HCT116 (cell line): Measurements from ENCODE around the gene MLANA. TPM values are rescaled to one million over a fixed set of nuclear protein-coding genes. Genes with fewer than 3 reads are reported as not detected.

ENCODE experiments used
- ATAC-seq: fragments of 200-7000 bp; cut with Tn5 transposase; 2 replicates; pipeline ENCODE4 v1.9.1; 2020; ENCODE audit warnings: mild to moderate bottlenecking, moderate library complexity
- BruUV-seq: library from RNA; stranded (reverse); fragments of 400-500 nt; replicated peaks from 2 replicates; lab custom pipeline; 2021; lab: Mats Ljungman, UMichigan
- CTCF ChIA-PET: fragments of 300-600 bp; sonication (Branson Sonifier 250); formaldehyde crosslinking; loops from one replicate; lab custom pipeline; 2021; ENCODE audit warnings: antibody characterized with exemption; lab: Charles Lee
- POLR2A ChIA-PET: fragments of 300-600, 350-600 bp; sonication (Branson Sonifier 250); formaldehyde crosslinking; loops from one replicate; lab custom pipeline; 2021; ENCODE audit warnings: antibody characterized with exemption; lab: Charles Lee
- RAD21 ChIA-PET, 2 experiments: fragments of 300-600 bp; sonication (Branson Sonifier 250); formaldehyde crosslinking; loops; one replicate each; lab custom pipeline; 2023; ENCODE audit warnings: low total read pairs in 2 of 2; ENCODE audit not compliant: uncharacterized antibody in 2 of 2, unreplicated experiment in 2 of 2, low non-redundant PET in 1 of 2; lab: Charles Lee
- DNase-seq: peaks from one replicate; pipeline ENCODE4 v3.0.0-alpha.2; 2010; ENCODE audit warnings: low read depth, low spot score
- H2AFZ ChIP-seq: fragments of 200-600 bp; shearing (Covaris generic), sonication (generic); 2 replicates; pipeline ENCODE4 v1.6.1; 2017; ENCODE audit warnings: low read depth, mixed run types, mixed read lengths, antibody characterized with exemption, low read length; ENCODE audit not compliant: poor library complexity, severe bottlenecking
- H3K27ac ChIP-seq: 2 replicates; pipeline ENCODE4 v1.5.1; 2012; ENCODE audit warnings: low read depth, low read length
- H3K27me3 ChIP-seq: fragments of 200-600 bp; sonication (generic); 2 replicates; pipeline ENCODE4 v1.6.1; 2016; ENCODE audit warnings: mixed run types, low read length, mixed read lengths; ENCODE audit not compliant: insufficient read depth
- H3K36me3 ChIP-seq, 2 experiments: fragments of 200-500 bp in 1 of 2; fragments of 200-600 bp in 1 of 2; sonication (Bioruptor generic) in 1 of 2; sonication (generic) in 1 of 2; 2 replicates each; pipeline versions ENCODE4 v1.5.1 to v1.6.1; 2014 to 2016; ENCODE audit warnings: low read length in 2 of 2, inconsistent platforms in 1 of 2, mixed read lengths in 1 of 2, mixed run types in 1 of 2; ENCODE audit not compliant: insufficient read depth in 2 of 2, control insufficient read depth in 1 of 2
- H3K4me1 ChIP-seq, 2 experiments: fragments of 200-600 bp in 1 of 2; sonication (generic) in 1 of 2; 2 replicates each; pipeline versions ENCODE4 v1.5.1 to v1.6.1; 2012 to 2017; ENCODE audit warnings: low read length in 2 of 2, inconsistent platforms in 1 of 2, mild to moderate bottlenecking in 1 of 2, mixed read lengths in 1 of 2, mixed run types in 1 of 2, moderate library complexity in 1 of 2; ENCODE audit not compliant: insufficient read depth in 2 of 2, control insufficient read depth in 1 of 2
- H3K4me2 ChIP-seq: fragments of 200-600 bp; sonication (generic); 2 replicates; pipeline ENCODE4 v1.6.1; 2017; ENCODE audit warnings: mixed run types, low read length, mixed read lengths
- H3K4me3 ChIP-seq, 2 experiments: fragments of 200-600 bp in 1 of 2; sonication (generic) in 1 of 2; replicated peaks in 1 of 2; 2 replicates each; pipeline ENCODE4 v1.5.1; 2011 to 2016; ENCODE audit warnings: low read length in 2 of 2, control low read depth in 1 of 2, low read depth in 1 of 2, mild to moderate bottlenecking in 1 of 2, mixed read lengths in 1 of 2, mixed run types in 1 of 2
- H3K79me2 ChIP-seq: fragments of 200-600 bp; sonication (generic); 2 replicates; pipeline ENCODE4 v1.6.1; 2017; ENCODE audit warnings: mild to moderate bottlenecking, mixed run types, low read length, moderate library complexity, mixed read lengths; ENCODE audit not compliant: insufficient read depth
- H3K9ac ChIP-seq: fragments of 200-600 bp; sonication (generic); 2 replicates; pipeline ENCODE4 v1.6.1; 2016; ENCODE audit warnings: low read length, mixed read lengths
- H3K9me2 ChIP-seq: fragments of 200-600 bp; sonication (generic), shearing (Covaris generic); 2 replicates; pipeline ENCODE4 v1.6.1; 2017; ENCODE audit warnings: mixed run types, mild to moderate bottlenecking, moderate library complexity; ENCODE audit not compliant: insufficient read depth
- H3K9me3 ChIP-seq, 2 experiments: fragments of 200-500 bp in 1 of 2; fragments of 200-600 bp in 1 of 2; sonication (Bioruptor generic) in 1 of 2; sonication (generic) in 1 of 2; 2 replicates each; pipeline ENCODE4 v1.6.1; 2014 to 2017; ENCODE audit warnings: low read length in 2 of 2, mixed read lengths in 2 of 2, inconsistent platforms in 1 of 2, low read depth in 1 of 2, mild to moderate bottlenecking in 1 of 2, mixed run types in 1 of 2, moderate library complexity in 1 of 2; ENCODE audit not compliant: control insufficient read depth in 1 of 2, insufficient read depth in 1 of 2
- H4K20me1 ChIP-seq: fragments of 200-600 bp; sonication (generic), shearing (Covaris generic); 2 replicates; pipeline ENCODE4 v1.6.1; 2017; ENCODE audit warnings: mixed run types, mild to moderate bottlenecking, moderate library complexity; ENCODE audit not compliant: insufficient read depth
- CTCF ChIP-seq, 3 experiments: fragments of 200-600 bp in 1 of 3; sonication (generic) in 1 of 3; IDR thresholded peaks in 2 of 3; conservative IDR thresholded peaks in 1 of 3; 2 replicates each; pipeline ENCODE4 v1.5.1; 2012 to 2017; ENCODE audit warnings: low read depth in 2 of 3, low read length in 2 of 3, antibody characterized with exemption in 1 of 3, borderline replicate concordance in 1 of 3, control low read depth in 1 of 3, mild to moderate bottlenecking in 1 of 3, mixed read lengths in 1 of 3, mixed run types in 1 of 3, moderate library complexity in 1 of 3; ENCODE audit not compliant: insufficient read depth in 1 of 3
- MAX ChIP-seq: IDR thresholded peaks from 2 replicates; pipeline ENCODE4 v1.6.1; 2012
- RAD21 ChIP-seq: IDR thresholded peaks from 2 replicates; pipeline ENCODE4 v1.6.1; 2012; ENCODE audit warnings: low read depth, mild to moderate bottlenecking
- intact Hi-C: fragments of 100-400 bp; cut with micrococcal nuclease; formaldehyde crosslinking; loops from 2 replicates; pipeline ENCODE4 v1.10.0; 2022
- total RNA-seq: library from RNA; stranded (reverse); gene quantifications from one replicate; pipeline ENCODE4 v1.2.1, GENCODE V29; 2021; ENCODE audit not compliant: unreplicated experiment

MLANA gene
- total RNA-seq, 1 experiment from 2014 or later = not detected

DNA sequence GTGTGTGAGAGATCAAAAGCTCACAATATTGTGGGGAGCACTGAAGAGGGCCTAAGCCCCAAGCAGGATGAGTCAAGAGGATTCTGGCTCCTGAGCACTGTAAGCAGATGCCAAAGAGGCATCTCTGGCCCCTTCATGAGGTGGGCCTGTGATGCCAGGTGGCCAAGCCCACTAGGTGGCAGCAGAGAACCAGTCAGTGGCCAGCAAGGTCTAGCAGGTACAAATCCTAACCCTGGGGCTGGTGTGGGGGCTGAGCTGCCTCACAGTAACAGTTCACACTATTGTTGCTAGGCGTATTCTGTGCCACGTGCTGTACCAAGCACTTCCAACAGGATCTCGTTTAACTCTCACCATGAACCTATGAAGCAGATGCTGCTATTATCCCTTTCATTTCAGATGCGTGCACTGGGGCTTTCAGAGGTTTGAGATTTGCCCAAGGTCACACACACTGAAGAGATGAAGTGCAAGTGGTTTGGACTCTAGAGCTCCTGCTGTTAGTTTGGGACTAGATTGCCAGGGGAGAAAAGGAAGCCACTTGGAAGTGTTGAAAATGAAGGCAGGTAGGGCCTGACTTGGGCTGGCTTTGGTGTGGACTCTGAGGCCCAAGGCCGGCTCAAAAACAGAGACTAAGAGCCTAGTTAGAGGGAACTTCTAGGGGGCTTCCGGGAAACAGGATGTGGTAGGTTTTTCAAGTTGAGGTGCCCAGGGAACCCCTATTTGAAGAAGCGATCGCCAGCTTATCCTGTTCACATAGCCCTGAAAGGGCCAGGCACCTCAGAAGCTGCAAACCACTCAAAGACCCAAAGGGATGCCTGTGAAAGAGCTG lies 4.4 kb upstream of the MLANA start:
- H3K4me3 ChIP-seq = no peak overlapping the region
- ChIA-PET POLR2A (no interaction called here), CTCF (interaction anchor here (1.0 to 6.0 kb wide), 8 partner anchors 17 to 419 kb away, joined by 3 to 52 read pairs (median 4); no protein-coding TSS in a partner anchor), RAD21 (interaction anchor here (0.7 to 3.2 kb wide), 2 partner anchors 168 kb away, joined by 3 to 13 read pairs; no protein-coding TSS in a partner anchor)
- no peaks in the 10 kb centered on the region for H3K27me3 ChIP-seq
- H2AFZ ChIP-seq = no peak overlapping the region
- no peaks in the 10 kb centered on the region for H3K9me3 ChIP-seq
- TF ChIP-seq MAX (no peak), RAD21 (peak; percentile 93), CTCF (IDR thresholded peaks at IDR 0.05 in 2 of 3, conservative IDR thresholded peaks at IDR 0.05 in 1 of 3; ENCODE audit: borderline replicate concordance in 1 of 3, insufficient read depth in 1 of 3, low read depth in 2 of 3, low read length in 2 of 3) (peak; percentile 84 to 96 (median 95); a peak in 5 of 6 replicates)
- H3K4me1 ChIP-seq = peaks cover 0 to 14% of the 10 kb centered on the region in 2 experiments; a peak in 2 of 4 replicates
- no peaks in the 10 kb centered on the region for H3K79me2 ChIP-seq
- H3K9ac ChIP-seq = no peak overlapping the region
- DNase-seq (peak; percentile 48), ATAC-seq (peak; percentile 99)
- H4K20me1 ChIP-seq = no peaks in the 10 kb centered on the region
- no peak overlapping the region for H3K4me2 ChIP-seq
- no peak overlapping the region for H3K27ac ChIP-seq
- no peaks in the 10 kb centered on the region for H3K36me3 ChIP-seq
- no peaks in the 10 kb centered on the region for H3K9me2 ChIP-seq
- intact Hi-C loops = loop anchor here (1.0 to 10.0 kb wide), 5 partner anchors 121 to 678 kb away; a partner anchor contains a TSS
- no TSS peak for BruUV-seq
